Stimulated activated CD4-positive, alpha-beta T cell treated with anti-CD3 and anti-CD28 coated beads, Interleukin-12 subunit alpha, Interleukin-12 subunit beta, amount 100 ng/mL, for 48 hours (primary cell): ENCODE data around the gene NHLRC1.
A peak's percentile ranks its signal among the peaks of the same experiment; 100 is the strongest.

Experiments used
- DNase-seq, 3 donors: peaks; one replicate each; pipeline ENCODE4 v3.0.0-alpha.2; 2020; ENCODE audit warnings: low read depth in 2 of 3, low spot score in 1 of 3

NHLRC1 gene

DNA sequence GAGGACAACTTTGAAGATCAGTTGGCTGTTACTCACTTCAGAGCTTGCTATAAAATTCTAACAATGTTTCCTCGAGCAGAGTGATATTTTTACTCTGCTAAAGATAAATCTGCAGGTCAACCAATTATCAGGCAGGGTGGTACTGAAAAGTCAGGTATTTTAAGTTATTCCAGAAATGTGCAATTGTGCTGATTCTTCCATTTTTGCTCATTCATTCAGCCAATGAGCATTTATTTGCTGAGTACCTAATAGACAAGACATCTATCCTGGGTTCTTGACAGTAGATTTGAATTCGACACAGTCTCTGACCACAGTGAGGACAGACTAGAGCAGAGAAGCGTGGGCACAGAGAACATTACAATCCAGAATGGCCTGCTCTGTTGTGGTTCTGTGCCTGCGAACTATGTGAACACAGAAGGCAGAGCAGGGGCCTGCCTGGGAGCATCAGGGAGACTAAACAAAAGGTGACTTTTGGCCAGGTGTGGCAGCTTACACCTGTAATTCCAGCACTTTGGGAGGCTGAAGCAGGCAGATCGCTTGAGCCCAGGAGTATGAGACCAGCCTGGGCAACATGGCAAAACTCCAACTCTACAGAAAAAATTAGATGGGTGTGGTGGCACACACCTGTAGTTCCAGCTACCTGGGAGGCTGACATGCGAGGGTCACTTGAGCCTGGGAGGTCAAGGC, 17.6 kb upstream of the NHLRC1 start:
- no peak for DNase-seq

DNA sequence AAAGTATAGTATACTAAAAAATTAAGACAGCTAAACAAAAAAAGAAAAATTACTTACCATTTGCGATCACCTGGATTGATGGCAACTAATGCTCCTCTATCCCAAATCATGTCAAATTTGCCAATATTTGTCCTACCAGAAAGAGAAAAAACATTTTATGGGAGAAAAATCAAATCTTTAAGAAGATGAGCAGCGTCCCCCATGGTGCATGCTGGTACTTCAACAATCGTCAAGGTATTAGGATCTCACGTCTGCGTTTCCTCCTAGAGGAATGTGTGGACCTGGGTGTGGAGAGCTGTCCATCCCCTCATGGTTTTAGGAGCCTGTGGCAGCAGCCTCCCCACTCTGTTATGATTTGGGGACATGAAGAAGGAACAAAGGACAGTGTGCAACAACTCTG, 16.4 kb upstream of the NHLRC1 start:
- no peak for DNase-seq

DNA sequence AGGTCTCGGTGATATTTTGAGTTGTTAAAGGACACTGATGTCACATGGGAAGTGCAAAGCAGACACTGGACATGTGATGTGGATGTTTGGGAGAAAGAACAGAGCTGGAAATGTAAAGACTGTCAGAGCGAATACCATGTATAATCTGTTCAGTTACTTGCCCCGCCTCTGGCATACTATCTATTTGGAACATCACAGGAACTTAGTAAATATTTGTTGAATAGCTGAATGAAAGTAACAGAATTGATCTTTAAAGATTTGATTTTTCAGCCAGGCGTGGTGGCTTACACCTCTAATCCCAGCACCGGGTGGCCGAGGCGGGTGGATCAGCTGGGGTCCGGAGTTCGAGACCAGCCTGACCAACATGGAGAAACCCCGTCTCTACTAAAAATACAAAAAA, 13.8 kb upstream of the NHLRC1 start:
- DNase-seq, result no peak

DNA sequence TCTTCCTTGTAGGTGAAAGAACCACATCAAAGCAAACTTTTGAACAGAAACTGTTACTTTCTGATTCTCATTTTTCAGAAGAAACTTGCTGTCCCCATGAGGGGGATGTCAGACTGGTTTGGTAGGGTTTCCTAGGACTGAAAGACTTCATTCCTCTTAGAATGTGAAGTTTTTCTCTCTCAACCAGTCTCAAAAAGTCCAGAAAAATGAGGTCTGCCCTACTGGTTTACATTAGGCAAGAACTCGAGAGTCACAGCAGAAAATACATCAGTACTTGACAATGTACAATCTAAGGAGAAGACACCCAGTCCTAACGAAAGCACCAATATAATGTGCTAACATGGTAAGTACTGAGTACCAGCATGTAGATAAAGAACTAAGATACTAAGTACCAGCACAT, 12.7 kb upstream of the NHLRC1 start:
- DNase-seq, result no peak

DNA sequence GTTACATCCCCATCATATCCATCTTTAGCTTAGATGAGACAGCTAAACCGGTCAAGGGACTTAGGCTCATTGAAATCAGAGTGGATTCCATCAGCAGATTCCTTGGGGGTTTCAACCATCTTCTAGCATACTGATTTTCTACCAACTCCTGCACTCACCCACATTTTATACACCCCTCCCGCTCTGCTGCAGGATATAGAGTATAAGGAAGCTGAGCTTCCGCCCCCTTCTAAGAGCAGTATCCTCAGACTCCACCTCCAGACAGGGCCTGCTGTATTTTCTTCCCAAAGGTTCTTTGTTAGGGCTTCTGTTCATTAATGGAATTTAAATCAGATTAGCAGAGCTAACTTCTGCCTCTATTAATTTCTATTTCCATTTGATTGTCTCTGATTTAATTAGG, 9.9 kb upstream of the NHLRC1 start:
- DNase-seq, result no peak

DNA sequence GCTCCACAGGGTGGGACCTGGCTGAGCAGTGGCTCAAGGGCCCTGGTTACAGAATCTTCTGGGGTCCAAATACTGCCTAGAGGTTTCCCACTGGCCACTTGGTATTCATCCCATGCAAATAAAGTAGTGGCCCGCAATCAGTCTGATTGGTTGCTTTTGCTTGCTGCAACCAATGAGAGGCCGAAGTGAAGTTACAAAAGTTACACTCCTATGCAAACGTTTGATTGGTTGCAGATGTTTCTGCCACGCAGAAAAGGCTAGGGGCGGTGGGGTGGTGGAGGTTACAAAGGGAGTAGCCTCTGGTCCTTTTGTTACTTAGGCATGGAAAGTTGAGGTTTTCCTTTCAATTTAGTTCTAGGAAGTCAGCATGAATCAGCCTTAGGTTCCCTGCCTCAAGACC, 3.6 kb upstream of the NHLRC1 start:
- DNase-seq, result no peak

DNA sequence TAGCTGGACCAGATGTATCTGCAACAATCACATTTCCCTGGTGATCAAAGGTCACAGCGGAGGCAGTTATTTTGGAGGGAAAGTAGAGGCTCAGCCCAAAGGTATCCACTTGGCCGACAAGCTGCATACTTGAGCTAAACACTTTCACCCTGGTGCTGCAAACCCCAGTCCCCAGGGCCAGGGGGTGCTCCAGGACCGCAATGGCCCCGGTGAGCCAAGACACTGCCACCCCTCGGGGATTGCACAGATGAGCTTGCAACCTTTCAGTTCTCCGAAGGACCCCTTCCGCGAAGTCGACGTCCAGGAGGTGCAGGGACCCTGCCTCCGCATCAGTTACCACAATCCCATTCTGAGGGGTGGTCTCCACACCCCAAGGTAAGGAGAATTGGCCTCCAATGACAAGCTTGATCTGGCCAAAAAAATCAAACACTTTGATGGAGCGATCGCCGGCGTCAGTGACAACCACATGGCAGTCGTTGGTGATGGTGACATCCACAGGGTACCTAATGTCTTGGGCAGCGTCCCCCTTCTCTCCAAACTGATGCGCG, 823 bp downstream of the NHLRC1 start:
- no peak for DNase-seq

DNA sequence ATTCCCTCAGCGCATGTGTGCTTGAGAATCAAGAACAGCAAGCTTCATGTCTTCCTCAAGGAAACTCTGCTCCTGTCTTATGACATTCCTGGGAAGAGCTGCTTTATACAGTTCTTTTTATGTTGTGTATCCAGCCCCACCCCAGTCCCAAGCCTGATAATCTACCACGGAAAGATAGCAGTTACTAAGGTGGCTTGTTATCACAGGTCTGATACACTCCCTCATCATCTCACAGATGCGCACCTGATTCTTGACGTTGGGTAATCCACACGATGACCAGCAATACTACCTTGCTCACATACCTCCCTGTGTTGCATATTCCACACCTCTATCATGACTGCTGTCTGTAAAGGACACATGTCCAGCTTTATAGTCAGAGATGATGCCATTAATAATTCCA, 3.2 kb downstream of the NHLRC1 start:
- no peak for DNase-seq

DNA sequence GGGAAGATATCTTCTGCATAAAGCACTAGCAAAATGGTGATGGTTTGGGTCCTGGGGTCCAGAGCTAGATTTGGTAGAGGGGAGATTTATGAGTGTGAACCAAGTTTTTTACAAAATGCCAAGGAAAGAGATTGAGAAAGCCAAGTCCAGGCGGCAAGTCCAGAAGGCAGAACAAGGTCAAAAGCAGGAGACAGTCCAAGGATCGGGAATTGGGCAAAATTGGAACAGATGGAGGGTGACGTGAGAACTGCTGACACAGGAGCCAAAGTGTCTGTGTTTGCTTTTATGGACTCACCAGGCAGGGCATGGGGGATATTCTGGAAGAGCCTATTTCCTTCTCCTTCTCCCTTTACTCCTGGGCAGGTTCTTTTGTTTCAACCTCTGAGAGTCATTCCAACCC, 4.1 kb downstream of the NHLRC1 start:
- DNase-seq, result no peak

DNA sequence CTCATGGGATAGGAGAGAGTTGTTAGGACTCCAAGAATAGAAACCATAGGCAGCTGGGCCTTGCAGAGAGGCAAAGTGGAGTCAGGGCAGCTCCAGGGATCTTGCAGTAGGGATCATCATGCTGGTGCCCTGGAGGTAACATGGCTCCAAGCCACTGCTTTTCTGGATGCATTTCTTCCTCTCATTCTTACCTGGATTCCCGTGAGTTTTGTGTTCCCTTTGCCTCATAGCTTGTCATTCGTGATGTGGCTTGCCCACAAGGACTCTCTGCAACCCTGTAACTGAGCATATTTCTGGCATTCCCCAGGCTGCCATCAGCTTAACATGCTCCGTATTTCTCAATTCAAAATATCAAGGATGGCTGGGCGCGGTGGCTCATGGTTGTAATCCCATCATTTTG, 5.3 kb downstream of the NHLRC1 start:
- no peak for DNase-seq

DNA sequence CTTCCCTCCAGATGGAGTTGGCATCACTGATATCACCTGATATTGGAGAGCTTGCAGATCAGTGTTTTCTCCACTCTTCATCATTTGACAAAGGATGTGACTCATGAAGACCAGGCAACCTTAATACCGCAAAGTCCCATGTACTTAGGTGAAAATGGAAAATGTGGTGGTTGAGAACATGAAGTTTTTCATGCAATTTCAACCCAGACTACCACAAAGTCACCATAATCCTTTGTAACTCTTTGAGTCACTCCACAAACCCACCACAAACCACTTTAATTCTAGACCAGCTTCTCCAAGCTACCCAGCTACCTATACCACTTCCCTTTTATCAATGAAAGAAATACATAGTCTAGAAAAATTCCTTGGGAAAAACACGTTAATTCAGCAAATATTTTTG, 7.1 kb downstream of the NHLRC1 start:
- peak in 1 of 3 donors; percentile 46 for DNase-seq

DNA sequence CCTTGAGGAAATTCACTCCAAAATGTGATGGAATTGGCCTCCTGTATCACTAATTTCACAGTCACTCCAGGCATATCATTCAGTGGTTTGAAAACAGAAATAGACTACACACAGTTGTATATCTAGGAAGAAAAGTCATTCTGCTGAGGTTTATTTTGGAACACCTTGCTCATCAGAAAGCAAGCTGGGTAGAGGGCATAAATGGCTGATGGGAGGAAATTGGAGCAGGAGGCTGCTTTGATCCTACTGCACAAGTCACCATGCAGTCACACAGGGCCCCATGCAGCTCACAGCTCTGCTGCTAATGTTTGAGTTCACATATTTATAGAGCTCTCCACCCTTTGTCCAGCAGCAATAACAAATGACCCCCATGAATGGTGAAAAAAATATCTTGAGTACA, 12.3 kb downstream of the NHLRC1 start:
- no peak for DNase-seq

DNA sequence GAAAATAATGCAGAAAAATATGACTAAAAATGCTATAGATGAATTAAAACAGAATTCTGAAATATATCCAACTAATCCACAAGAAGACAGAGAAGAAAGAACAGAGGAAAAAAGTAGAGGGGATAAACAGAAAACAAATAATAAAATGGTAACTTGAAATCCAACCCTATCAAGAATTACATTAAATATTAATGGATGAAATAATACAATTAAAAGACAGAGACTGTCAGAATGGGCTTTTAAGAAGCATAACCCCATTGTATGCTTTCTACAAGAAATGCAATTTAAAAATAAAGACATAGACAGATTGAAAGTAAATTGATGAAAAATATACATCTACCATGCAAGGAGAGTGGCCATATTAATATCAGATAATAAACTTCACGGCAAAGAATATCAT, 15.4 kb downstream of the NHLRC1 start:
- DNase-seq, result no peak

DNA sequence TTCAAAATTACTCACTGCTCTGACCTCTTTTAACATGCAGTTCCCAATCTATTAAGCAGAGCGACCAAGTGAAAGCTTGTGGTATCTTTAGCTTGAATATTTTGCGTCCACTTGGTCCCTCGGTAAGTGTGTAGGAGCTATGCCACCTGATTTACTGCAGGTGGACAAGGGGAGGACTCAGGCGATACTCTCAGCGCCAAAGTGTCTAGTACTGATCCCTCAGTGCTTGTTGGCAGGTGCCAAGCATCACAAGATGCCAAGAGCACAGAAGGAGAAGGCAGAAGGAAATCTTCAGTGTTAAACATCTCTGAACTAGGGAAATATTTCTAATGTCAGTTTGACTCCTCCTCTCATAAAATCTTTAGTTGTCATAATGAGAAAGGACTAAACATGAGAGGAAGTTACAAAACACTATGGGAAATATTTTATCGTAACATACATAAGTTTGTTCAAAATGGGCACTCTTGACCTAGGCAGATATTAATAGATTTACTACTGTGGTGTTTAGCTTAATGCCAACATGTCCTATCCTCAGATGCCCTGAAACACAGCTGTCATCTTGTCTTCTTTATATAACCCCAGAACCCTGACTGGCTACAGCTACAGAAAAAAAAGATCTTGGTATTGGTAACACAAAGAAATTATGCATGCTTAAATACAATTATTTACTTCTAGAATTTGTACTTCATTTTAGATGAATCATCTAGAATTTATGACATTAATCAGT, 19.5 kb downstream of the NHLRC1 start:
- no peak for DNase-seq

DNA sequence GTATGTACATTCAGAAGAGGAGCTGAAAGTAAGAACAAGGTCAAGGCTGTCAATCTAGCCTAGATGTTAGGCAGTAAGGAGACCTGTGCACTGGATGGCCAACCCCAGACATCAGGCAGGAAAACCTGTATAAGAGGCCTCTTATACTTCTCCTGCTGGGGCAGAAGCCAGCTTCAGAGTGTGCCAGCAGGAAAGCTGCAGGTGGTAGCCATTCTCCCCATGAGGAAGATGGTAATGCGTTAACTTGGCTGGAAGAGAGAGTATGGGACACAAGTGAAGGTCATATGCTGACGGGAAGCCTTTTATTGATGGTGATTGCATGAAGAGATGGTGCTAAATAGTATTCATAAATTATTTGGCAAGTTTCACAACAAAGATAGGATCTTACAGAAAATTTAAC, 20.6 kb downstream of the NHLRC1 start:
- DNase-seq, result no peak

DNA sequence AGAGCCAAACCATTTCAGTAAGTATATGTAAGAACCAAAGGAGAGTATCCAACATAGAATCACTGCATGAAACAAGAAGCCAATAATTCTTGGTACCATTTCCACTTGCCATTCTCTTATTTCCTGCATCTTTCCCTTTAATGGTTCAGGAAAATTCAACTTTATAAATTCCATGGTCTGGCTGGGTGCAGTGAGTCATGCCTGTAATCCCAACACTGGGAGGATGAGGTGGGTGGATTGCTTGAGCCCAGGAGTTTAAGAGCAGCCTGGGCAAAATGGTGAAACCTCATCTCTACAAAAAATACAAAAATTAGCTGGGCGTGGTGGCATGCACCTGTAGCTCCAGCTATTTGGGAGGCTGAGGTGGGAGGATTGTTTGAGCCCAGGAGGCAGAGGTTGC, 21.2 kb downstream of the NHLRC1 start:
- no peak for DNase-seq

DNA sequence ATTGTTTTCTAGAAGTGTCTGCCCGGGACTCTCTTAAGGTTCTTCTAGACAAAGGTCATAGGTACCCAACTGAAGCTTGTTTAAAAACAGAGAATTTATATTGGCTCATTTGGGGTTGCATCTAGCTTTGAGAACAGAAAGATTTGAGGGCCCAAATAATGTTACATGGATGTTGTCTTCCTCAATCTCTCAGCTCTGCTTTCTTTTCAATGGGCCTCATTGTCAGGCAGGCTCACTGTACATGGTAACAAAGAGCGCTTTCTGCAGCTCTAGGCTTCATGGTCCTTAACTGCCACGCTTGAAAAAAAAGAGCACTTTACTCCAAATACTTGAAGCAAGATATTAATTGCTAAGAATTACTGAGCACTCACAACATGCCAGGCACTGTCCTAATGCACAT, 22.2 kb downstream of the NHLRC1 start:
- DNase-seq, result no peak

DNA sequence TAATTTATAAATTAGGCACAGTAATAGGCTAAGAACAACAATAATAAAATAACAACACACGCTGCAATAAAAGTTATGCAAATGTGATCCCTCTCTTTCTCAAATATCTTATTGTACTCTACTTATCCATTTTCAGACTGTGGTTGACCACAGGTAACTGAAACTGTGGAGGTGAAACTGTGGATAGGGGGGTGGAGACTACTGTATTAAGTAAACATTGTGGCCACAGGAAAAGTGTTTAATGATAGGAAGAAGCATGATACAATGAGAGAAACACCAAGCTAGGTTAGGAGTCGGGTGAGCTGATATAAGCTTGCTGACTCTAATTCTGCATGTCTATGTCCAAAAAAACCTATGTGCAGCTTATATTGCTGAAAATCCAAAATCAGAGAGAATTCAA, 23.0 kb downstream of the NHLRC1 start:
- DNase-seq, result no peak

DNA sequence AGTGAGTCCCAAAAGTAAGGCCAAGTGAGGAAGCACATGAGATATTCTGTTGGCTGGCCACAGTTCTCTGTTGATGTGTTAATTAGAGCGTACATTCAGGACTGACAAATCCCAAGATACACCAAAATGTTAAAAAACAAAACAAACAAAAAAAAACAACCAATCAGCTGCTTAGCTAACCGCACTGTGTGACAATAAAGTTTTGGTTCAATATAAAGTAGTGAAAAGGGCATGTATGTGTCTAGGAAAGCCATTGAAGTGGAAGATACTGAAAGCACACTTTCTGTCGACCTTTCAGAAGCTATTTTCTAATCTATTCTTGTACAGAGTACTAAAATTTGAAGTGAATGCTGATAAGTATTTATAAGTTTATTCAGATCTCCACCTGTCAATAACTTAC, 26.1 kb downstream of the NHLRC1 start:
- DNase-seq, result no peak

DNA sequence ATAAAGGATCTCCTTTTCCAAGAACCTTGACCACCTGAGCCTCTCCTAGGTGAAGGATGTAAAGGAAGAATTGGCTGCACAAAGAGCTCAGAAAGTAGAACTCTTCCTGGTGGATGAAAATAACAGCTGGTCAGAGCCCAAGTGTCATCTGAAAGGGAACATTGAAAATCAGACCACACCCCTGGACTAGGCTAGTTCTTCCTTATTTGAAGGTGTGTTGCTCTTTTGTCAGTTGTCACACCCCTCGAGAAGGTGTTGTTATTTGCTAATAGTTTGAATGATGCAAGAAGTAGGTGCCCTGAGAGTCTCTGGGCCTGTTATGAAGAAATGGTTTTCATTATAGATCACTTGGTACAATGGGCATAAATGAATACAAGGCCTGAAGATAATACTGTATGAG, 31.1 kb downstream of the NHLRC1 start:
- DNase-seq, result no peak

DNA sequence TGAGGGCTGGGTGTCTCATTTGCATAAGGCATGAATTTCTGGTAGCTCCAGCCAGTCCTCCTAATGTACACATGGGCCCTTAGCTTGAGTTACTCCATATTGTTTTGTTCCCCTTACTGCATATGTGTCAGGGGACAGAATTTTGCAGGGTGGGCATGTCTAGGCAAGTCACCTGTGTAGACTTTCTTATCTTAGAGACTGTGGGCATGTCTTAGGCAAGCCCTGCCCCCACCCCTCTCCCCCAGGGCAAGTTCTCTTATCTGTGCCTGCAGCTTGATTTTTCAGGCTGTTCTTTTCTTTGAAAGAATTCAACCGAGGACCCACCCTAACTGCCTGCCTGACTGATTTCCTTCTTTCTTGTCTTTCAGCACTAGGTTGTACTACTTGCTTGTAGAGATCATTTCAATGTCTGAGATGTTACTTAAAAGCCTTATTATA, 32.1 kb downstream of the NHLRC1 start:
- DNase-seq, result no peak

DNA sequence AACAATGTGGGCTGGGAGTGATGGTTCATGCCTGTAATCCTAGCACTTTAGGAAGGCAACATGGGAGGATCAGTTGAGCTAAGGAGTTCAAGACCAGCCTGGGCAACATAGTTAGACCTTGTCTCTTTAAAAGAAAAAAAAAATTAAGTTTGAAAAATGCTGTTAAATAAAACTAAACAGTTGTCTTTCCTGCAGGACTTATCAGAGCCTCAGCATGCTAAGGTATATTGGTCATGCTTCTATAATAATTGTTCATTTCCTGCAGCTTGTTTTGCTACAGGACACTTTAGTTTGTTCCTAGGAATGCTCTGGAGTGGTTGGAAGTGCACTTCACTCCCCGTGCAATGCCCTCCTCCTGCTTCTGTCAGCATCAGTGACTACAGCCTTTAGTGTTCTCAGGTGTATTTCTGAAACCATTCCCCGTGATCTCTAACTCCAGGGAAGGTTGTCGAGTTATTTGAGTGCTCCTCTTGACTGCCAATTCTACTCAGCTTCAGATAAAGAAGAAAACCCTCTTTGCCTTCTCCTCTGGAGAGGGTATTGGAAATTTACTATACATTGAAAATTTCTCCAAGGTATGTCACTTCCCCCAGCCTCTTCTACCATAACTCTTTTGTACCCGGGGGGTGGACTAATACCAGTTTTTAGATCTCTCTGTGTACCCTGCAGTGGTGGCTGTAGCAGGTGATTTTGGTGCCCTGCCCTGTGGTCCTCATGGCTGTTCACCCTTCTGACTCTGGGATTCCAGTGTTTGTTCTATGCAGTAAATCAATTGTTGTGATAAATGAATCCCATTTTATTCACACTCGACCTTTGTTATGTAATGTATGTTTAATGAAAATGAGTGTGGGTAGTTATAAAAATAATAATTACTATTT, 33.8 kb downstream of the NHLRC1 start:
- no peak for DNase-seq
